ENCODE measurements around the gene OR1M1.

- no peak for TF ChIP-seq CTCF (IDR thresholded peaks at IDR 0.05; ENCODE audit: insufficient read depth, low read depth, low read length)
- TF ChIP-seq EZH2 (IDR thresholded peaks at IDR 0.05; ENCODE audit: insufficient read depth, low read length) = no peak
These were observed 40.1 kb downstream of the OR1M1 start, which contains the start of gene OR7G3 for GRCh38 chr19:9126900-9127405.
